HEK293T (cell line): ENCODE results near the gene CARD19.

Experiments used
- ELF4 ChIP-seq: fragments of 450-650 bp; IDR thresholded peaks from 2 replicates; pipeline ENCODE4 v1.6.1; 2017; ENCODE audit warnings: antibody characterized with exemption
- NFRKB ChIP-seq: fragments of 450-650 bp; IDR thresholded peaks from 2 replicates; pipeline ENCODE4 v1.6.1; 2016; ENCODE audit warnings: mild to moderate bottlenecking, moderate library complexity
- SUZ12 ChIP-seq: fragments of 450-650 bp; IDR thresholded peaks from 2 replicates; pipeline ENCODE4 v1.6.1; 2016; ENCODE audit warnings: mild to moderate bottlenecking

GRCh38 chr9:93089481-93089991 lies 6.5 kb upstream of the CARD19 start:
- TF ChIP-seq ELF4 (no peak), SUZ12 (no peak), NFRKB (no peak)
